ENCODE data around the gene IVD.
"Not testable (repeated sequence)": the region's sequence is repeated elsewhere in the genome, so short reads cannot be mapped to it uniquely, and the experiment has no call there.

The IVD gene

DNA sequence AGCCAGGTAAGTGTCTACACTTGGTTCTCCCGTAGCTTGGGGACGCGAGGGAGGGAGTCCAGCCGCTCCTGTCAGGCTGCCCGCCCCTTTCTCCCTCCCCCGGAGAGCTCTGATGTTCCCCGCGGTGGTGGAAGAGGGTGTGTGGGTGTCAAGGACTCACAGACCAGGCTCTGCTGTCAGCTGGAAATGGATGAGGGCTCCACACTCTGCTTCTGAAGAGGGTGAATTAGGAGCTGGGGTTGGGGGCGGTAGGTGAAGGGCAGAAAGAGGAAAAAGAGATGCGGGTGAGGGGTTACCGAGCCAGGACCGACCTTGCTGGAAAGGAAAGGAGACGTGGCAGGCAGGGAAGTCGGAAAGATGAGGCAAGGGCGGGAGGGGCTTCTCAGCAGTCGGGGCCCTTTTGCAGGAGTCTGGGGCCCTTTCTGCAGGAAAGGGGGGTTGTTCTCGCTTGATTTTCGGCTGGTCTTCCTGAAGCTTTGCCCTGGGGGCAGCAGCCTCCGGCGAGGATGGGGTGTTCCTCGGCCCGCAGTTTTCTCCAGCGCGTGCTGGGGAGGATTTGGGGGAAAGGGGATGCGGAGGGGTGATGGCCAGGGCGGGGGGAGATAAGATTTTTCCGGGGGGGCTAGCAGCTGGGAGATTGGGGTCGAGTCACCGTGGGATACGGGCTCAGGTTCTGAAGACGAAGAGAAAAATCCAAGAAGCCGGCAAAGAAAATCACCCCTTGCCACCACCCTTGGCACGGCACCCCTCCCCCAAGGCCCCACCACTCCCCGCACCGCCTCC lies 34.6 kb downstream of the IVD start:
- DNase-seq (ENCODE audit: low spot score) = peak; percentile 18

DNA sequence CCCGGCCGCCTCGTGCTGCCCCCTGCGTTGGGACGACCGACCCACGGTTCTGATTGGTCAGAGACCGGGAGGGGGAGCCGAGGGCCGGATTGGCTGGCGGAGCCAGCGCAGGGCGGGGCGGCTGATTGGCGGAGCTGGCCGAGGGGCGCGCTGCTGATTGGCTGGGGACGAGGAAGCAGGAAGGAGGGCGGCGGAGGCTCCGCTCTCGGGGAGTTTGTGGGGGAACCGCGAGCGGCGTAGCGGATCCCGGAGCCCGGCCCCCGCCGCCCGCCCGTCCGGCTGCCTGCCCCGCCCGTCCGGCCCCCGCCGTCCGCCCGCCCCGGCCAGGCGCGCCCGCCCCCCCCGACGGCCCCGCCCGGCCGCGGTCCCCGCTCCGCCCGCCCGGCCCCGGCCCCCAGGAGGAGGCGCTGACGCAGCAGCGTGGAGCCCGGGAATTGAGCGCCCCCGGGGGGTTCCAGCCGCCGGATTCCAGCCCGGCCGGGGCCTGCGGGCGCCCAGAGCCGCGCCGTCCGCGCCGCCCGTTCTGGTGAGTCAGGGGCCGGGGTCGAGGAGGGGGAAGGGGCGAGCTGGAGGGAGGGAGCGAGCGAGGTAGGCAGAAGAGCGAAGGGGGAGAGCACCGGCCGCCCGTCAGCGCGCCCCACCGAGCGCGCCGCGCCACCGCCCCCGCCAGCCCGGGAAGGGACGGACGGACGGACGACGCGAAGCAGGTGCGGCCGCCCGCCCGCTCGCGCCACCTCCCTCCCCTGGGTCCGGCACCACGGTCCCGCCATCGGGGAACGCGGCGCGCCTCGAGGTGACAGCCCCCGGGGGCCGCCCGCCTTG lies 35.4 kb downstream of the IVD start, which contains the start of gene BAHD1:
BAHD1 (plus strand) TSS at position 211 of the 822 bp plus-strand sequence. CDS start 17,512 bp downstream, outside the sequence.
- peak; percentile 97 for DNase-seq (ENCODE audit: low spot score)

DNA sequence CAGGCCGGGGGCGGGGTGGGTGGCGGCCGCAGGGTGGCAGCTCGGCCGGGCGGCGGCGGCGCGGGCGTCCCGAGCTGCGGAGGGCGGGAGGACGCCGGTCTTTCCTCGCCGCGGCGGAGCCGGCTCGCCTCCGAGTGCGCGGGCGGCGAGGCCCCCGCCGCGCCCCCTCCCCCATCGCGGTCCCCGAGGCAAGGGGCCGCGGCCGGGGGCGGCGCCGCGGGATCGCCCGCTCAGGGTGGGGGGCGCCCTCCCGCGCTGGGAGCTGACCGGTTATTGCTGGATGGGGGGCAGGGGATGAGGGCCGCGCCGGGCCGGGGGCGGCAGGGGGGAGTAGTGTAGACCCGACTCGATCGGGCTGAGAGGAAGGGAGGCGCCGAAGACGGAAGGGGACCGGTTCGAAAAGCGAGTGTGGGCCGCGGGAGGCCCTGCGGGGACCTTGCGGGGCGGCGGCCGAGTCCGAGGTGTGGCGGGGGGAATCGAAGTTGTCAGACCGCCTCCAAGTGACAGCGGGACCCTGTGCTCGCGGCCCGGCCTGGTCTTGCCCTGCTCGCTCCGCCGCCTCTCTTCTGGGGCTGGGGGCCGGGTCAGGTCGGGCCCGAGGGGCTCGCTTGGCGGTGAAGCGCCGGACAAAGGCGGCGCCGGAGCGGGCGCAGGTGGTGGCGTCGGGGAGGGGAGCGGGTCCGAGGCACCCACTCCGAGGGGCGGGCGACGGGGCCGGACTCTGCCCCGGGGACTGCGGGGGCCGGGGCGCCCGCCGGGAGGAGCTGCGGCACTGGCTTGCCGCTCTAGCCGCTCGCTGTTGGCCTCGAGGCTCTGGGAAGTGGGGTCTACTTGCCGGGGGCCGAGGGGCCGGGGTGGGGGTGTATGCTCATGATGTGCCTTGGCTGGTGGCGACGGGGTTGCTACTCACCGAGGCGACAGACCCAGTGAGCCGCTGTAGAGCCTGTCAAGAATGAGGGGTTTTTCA lies 36.3 kb downstream of the IVD start:
- no peak for DNase-seq (ENCODE audit: low spot score)

DNA sequence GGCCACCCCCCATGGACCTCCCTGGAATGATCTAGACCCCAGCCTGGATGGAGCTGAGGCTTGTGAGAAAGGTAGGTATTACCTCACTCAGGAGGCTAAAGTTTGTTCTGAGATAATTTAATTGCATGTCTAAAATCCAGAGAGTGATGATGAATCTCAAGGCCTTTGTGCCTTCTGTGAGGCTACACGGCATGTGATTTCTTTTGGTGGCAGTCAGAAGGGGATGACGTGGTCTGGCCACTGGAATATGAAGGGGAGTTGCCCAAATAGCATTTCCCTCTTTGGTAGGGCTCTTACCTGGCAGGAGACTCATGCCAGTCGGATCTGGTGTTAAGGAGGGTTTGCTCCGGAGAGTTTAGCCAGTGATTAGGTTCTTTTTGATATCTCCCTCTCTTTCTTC lies 37.7 kb downstream of the IVD start:
- DNase-seq (ENCODE audit: low spot score) = no peak

DNA sequence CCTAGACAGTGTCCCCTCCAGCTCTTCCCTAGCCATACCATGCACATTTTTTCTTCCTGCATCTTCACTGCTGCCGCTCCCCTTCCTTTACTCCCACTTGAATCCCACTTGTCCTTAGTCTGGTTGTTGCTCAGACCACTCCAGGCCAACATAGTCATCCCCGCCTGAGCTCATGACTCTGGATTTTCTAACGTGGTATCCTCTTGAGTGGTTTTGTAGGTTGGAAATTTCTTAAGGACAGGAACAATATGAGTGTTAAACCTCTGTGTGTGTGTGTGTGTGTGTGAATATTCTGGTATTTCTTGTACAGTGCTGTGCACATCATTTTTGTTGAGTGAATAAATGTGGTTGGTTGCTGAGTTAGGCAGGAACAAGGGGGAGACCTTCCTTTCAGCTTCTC lies 38.3 kb downstream of the IVD start:
- DNase-seq (ENCODE audit: low spot score) = no peak

DNA sequence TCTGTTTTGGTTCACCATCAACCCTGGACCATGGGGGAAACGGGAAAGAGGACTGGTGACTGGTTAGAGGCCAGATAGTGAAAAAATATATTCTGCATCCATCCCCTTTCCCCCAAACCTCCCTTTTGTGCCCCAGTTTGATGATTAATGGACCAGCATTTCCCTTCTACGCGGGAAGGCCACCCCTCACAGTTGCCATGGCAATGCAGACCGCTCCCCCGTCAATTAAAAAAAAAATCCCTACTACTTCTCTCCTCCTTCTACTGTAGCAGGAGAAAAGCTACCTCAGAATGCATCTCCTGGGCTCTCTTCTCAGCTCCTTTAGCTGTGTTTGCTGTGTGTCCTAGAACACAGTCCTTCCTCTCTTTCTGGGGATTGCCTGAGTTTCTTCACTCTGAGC lies 39.1 kb downstream of the IVD start:
- no peak for DNase-seq (ENCODE audit: low spot score)

DNA sequence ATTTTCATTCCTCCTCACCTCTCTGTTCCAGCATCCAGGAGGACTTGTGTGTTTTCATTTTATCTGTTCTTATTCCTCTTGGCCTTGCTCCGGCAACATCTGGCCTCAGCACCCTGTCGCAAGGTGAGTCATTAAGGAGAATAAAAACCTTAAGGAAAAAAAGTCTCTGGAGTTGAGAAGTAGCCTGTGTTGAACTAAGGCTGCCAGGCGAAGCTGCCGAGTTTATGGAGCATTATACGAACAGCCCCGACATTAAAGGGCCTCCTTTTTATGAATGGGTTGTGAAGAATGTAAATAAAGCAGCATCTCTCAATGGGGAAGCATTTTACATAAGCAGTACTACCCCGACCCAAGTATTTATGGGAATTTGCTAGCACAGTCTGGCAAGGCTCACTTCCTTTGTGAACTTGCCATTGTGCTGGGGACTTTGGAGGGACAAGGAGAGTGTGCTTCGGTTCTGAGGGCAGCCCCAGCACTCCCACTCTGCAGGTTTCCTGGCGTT lies 39.9 kb downstream of the IVD start:
- no peak for DNase-seq (ENCODE audit: low spot score)

DNA sequence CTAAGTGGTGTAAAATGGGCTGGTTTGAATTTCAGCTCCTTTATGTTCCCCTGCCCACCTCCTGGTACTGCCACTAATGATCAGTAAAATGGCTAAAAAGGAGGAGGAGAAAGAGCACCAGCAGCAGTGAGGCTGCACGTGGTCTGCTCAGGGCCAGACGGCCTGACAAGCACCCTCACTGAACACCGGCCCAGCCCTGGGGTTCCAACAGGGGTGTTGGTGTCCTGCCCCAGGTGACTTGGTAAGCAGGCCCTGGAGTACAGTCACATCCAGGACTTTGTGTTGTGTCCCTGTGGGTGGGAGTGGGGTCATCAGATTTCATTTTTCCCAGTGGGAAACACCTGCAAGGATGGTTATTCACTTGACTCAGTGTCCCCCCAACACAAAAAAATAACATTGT lies 40.5 kb downstream of the IVD start:
- DNase-seq (ENCODE audit: low spot score) = no peak

DNA sequence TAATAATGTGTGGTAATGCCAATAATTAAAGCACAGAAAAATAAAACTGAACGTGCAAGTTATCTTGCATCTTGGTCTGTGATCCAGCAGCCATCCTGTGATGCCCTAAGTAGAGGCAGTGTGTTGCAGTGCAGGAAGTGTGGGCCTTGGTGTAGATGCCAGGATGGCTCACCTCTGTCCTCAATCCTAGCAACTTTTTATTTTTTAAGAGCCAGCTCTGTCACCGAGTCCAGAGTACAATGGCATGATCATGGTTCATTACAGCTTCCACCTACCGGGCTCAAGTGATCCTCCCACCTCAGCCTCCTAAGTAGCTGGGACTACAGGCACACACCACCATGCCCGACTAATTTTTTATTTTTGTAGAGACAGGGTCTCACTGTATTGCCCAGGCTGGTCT lies 42.8 kb downstream of the IVD start:
- no peak for DNase-seq (ENCODE audit: low spot score)

DNA sequence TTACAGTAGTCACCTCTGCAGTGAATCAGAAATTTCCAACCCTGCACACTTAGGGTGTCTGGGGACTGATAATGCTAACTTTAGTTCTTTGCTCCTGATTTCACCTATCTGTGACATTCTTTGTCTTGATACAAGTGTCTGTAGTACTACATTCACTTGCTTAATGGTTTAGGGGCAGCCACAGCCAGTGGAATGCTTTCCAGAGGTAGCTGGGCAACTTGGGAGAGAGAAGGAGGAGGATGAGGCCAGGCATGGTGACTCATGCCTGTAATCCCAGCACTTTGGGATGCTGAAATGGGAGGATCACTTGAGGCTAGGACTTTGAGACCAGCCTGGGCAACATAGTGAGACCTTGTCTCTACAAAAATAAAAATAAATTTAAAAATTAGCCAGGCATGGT lies 43.7 kb downstream of the IVD start:
- no peak for DNase-seq (ENCODE audit: low spot score)

DNA sequence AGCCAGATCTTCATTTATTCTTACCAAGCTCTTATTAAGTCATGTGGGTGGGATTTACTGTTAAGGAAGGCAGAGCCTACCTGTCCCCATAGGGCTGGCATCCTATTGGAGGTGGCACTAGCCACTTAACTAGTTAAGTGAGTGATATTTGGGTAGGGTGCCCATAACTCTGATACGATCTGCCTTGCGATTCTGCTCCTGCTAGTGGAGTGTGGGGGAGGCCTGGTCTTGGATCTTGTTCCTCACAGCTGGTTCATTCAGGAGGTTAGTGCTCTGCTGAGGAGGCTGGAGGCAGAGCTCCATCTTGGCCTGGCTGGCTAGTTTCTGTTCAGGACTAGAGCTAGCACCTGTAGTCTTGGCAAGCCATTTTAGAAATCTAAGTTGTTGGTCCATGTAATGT lies 44.5 kb downstream of the IVD start:
- DNase-seq (ENCODE audit: low spot score) = no peak

DNA sequence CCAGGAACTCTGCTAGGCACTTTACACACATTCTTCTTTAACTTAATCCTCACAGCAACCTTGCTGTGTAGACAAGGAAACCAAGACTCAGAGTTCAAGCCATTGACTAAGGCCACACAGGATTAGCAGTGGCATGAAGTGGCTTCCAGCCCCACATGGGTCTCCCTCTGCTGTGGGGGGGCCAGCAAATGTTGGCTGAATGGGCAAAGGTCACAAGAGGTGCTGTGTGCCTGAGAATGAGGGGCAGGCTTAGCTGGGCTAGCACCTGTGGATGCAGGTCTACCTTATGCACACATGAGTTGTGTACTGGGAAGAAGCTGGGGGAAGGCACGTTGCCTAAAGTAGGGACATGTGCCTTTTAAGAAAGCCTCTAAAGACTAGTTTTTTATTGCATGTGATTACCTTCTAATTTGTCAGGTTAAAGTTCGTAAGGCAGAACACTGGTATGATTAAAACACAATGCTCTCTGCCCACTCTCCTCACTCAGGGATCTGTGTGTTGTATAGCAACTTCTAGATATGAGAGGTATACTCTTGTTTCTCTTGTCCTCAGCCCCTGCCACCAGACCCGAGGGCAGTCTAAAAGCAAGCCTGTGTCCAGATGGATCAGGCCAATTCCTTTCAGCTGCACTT lies 46.0 kb downstream of the IVD start:
- DNase-seq (ENCODE audit: low spot score) = no peak

DNA sequence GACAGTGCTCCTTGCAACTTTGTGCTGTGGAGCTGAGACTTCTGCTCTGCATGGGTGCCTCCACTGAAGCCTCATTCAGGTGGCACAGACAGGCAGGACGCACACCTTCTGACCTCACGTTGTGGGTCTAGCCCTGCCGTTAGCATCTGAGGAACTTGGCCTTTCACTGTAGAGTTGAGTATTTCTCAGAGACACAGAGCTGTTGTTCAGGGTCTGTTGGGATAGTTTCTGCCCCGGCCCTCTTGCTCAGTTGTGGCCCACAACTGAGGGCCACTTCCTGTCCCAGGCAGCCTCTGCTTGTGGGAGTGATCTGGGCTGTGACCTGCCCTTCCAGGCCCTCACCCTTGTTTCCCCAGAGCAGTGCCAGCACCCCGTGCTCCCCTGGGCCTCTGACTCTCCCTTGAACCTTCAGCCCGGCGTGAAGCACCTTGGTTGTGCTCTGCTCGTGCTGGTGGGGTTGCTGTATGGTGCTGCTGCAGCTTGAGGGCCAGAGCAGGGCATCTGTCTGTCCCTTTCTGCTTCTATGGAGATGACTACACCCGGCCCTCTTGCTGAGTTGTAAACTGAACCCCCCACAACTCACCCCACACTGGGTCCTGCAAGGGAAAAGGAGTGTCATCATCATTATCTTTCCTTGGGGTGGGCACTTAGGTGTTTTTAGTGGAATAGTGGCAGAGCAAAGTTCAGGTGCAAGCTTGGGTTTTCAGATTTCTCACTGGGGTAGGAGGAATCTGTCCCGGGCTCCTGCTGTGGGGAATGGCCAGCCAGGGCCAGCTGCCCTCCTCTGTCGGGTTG lies 46.9 kb downstream of the IVD start:
- DNase-seq (ENCODE audit: low spot score) = no peak

DNA sequence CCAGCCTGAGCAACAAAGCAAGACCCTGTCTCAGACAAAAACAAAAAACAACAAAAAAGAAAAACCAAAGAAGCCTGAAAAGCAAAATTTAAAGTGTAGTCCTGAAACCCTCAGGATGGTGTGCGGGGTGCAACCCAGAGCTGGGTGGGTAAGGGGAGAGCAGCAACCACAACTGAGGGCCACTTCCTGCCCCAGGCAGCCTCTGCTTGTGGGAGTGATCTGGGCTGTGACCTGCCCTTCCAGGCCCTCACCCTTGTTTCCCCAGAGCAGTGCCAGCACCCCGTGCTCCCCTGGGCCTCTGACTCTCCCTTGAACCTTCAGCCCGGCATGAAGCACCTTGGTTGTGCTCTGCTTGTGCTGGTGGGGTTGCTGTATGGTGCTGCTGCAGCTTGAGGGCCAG lies 48.3 kb downstream of the IVD start:
- DNase-seq (ENCODE audit: low spot score) = not testable (repeated sequence)

DNA sequence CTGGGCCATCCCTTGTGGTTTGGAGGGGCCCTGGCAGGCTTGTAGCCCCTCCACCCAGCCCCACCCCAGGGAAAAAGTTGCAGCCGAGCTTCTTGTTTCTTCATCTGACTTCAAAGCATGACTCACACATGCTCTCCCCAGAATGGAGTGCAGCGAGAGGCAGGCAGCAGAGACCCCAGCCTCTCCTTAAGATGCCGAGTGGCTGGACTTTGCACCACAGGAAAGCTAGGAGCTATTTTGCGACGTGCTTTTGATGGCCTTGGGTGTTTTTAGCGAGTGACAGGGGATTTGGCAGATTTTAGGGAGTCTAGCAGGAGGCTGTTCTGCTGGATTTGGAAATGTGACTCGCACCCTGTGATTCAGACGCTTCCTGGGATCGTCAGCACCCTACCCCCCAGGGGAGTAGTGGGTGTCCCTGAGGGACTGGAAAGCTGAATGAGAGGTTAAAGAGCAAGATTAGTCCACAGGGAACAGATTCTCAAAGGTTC lies 49.4 kb downstream of the IVD start:
- no peak for DNase-seq (ENCODE audit: low spot score)

DNA sequence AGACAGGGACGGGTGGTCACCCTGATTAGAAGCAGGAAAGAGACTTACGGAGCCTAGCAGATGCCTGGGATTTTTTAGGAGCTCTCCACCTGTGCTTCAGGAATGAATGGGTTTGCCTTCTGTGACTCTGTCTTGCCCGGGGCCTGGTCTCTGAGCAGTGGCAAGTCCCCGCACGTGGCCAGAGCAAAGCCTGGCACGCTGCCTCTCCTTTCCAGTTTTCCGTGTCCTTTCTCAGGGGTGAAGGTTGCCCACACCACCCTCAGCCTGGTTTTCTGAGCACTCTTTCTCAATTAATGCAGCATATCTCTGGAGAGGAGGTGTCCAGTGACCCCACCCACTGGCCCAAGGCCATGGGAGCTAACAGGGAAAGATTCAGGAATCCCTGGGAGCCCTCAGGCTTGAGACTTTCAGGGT lies 50.7 kb downstream of the IVD start:
- DNase-seq (ENCODE audit: low spot score) = no peak

DNA sequence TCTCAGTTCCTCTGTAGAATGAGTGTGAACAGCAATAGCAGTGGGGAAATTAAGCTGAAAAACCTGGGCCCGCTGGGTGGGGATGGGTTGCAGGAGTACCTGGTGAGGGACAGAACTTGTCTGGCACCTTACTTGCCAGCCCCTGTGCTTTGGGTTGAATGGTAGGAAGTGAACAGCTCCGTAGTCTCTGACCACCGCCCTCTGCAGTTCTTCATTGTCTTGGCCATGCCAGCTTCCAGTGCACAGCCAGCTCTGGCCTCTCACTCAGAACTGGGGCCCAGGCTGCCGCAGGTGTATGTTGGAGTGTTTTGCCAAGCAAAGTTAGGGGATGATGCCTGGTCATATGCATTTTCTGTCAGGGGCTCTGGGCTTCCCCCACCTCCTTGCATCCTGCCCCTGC lies 51.1 kb downstream of the IVD start:
- DNase-seq (ENCODE audit: low spot score) = no peak

DNA sequence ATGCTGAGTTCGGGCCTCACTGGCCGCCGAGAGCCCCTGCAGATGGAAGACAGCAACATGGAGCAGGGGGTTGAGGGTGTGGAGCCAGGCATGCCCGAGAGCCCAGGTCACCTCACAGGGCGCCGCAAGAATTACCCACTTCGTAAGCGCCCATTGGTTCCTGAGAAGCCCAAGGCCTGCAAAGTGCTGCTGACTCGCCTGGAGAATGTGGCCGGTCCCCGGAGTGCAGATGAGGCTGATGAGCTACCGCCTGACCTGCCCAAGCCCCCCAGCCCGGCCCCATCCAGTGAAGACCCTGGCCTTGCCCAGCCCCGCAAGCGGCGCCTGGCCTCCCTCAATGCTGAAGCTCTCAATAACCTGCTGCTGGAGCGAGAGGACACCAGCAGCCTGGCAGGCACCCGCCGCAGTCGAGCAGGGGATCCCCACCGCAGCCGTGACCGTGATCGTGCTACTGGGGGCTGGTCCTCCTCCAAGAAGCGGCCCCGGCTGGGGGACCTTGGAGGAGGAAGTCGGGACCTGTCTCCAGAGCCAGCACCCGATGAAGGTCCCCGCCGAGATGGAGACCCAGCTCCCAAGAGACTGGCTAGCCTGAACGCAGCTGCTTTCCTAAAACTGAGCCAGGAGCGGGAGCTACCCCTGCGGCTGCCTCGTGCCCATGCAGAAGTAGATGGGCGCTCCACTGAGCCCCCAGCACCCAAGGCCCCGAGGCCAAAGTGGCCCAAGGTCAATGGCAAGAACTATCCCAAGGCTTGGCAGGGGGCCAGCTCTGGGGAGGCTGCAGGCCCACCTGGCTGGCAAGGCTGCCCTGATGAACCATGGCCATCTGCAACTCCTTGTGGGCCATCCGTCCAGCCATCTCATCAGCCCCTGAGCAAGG lies 53.1 kb downstream of the IVD start:
- DNase-seq (ENCODE audit: low spot score) = no peak

DNA sequence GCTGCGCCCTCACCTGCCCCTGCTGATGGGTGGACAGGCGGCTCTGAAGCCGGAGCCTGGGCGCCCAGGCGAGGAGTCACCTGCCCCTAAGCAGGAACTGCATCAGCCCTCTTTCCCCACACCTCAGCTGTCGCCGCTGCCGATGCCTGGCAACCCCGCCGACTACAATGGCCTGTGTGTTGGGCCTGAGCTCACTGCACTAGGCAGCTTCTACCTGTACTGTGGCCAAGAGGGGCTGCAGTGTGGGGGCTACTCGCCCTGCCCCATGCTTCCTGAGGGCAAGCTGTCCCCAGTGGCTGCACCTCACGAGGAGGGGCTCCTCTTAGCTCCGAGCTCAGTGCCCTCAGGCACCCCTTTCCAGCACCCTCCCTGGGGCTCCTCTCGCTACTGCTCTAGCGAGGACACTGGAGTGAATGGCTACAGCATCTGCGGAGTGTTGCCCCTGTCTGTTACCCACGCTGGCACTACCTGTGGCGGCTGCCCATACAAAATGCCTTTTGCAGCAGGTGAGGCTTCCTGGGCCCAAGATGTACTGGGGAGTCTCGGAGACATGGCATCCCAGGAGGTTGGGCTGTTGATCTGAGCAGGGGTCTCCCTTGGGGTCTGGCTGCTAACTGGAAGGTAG lies 53.9 kb downstream of the IVD start:
- no peak for DNase-seq (ENCODE audit: low spot score)
